HepG2 (cell line): Measurements from ENCODE around the gene NOPCHAP1. TPM values are rescaled to one million over a fixed set of nuclear protein-coding genes. Genes with fewer than 3 reads are reported as not detected.

Experiments used
- CBX2 ChIP-seq, 2 experiments: fragments of 200-600 bp in 1 of 2; sonication (generic); formaldehyde crosslinking in 1 of 2; IDR thresholded peaks; 2 replicates each; pipeline versions ENCODE4 v1.7.0 to v1.8.1; 2018 to 2022; ENCODE audit warnings: low read depth in 2 of 2, low read length in 1 of 2, mild to moderate bottlenecking in 1 of 2, missing genetic modification reagents in 1 of 2
- CC2D1A ChIP-seq: sonication (generic); formaldehyde crosslinking; IDR thresholded peaks from 2 replicates; pipeline ENCODE4 v1.8.1; 2023; ENCODE audit warnings: mild to moderate bottlenecking, missing genetic modification reagents
- HES4 ChIP-seq: sonication (generic); formaldehyde crosslinking; IDR thresholded peaks from 2 replicates; pipeline ENCODE4 v1.9.0; 2021; ENCODE audit warnings: mild to moderate bottlenecking, missing genetic modification reagents, borderline replicate concordance
- KMT2A ChIP-seq: sonication (generic); formaldehyde crosslinking; IDR thresholded peaks from 2 replicates; pipeline ENCODE4 v1.4.0; 2020; ENCODE audit warnings: missing genetic modification reagents
- MYC ChIP-seq: sonication (generic); formaldehyde crosslinking; IDR thresholded peaks from 2 replicates; pipeline ENCODE4 v1.9.0; 2021; ENCODE audit warnings: missing genetic modification reagents, borderline replicate concordance
- PCBP1 ChIP-seq: fragments of 200-400 bp; formaldehyde crosslinking; IDR thresholded peaks from 2 replicates; pipeline ENCODE4 v1.6.1; 2017; ENCODE audit warnings: mild to moderate bottlenecking, low read depth, low read length, borderline replicate concordance
- RARA ChIP-seq: IDR thresholded peaks from 2 replicates; pipeline ENCODE4 v1.6.1; 2016; ENCODE audit warnings: missing genetic modification reagents, missing compliant biosample characterization
- RBFOX2 ChIP-seq: fragments of 200-400 bp; formaldehyde crosslinking; IDR thresholded peaks from 2 replicates; pipeline ENCODE4 v1.6.1; 2017; ENCODE audit warnings: low read depth, mild to moderate bottlenecking, low read length
- REPIN1 ChIP-seq: sonication (generic); formaldehyde crosslinking; IDR thresholded peaks from 2 replicates; pipeline ENCODE4 v1.8.0; 2022; ENCODE audit warnings: missing genetic modification reagents, low read depth, mild to moderate bottlenecking, borderline replicate concordance
- SALL1 ChIP-seq: sonication (generic); formaldehyde crosslinking; IDR thresholded peaks from 2 replicates; pipeline ENCODE4 v1.8.0; 2022; ENCODE audit warnings: mild to moderate bottlenecking, missing genetic modification reagents
- SMYD3 ChIP-seq: sonication (generic); formaldehyde crosslinking; IDR thresholded peaks from 2 replicates; pipeline ENCODE4 v1.8.1; 2023; ENCODE audit warnings: mild to moderate bottlenecking, missing genetic modification reagents
- SNAI1 ChIP-seq: sonication (generic); formaldehyde crosslinking; IDR thresholded peaks from 2 replicates; pipeline ENCODE4 v1.5.0; 2020; ENCODE audit warnings: mild to moderate bottlenecking, missing genetic modification reagents, borderline replicate concordance
- ZBTB42 ChIP-seq: sonication (generic); formaldehyde crosslinking; IDR thresholded peaks from 2 replicates; pipeline ENCODE4 v1.5.0; 2020; ENCODE audit warnings: mild to moderate bottlenecking, missing genetic modification reagents
- ZNF180 ChIP-seq: sonication (generic); formaldehyde crosslinking; IDR thresholded peaks from 2 replicates; pipeline ENCODE4 v1.4.0; 2020; ENCODE audit warnings: low read depth, missing genetic modification reagents, borderline replicate concordance
- ZNF33A ChIP-seq: sonication (generic); formaldehyde crosslinking; IDR thresholded peaks from 2 replicates; pipeline ENCODE4 v1.5.1; 2020; ENCODE audit warnings: missing genetic modification reagents, mild to moderate bottlenecking, moderate library complexity, borderline replicate concordance
- ZNF451 ChIP-seq: sonication (generic); formaldehyde crosslinking; IDR thresholded peaks from 2 replicates; pipeline ENCODE4 v1.5.0; 2020; ENCODE audit warnings: mild to moderate bottlenecking, missing genetic modification reagents
- ZNF678 ChIP-seq: sonication (generic); formaldehyde crosslinking; IDR thresholded peaks from 2 replicates; pipeline ENCODE4 v1.4.0; 2020; ENCODE audit warnings: mild to moderate bottlenecking, missing genetic modification reagents
- ZNF788 ChIP-seq: sonication (generic); formaldehyde crosslinking; IDR thresholded peaks from 2 replicates; pipeline ENCODE4 v1.5.0; 2020; ENCODE audit warnings: mild to moderate bottlenecking, missing genetic modification reagents, borderline replicate concordance
- polyA plus RNA-seq, 8 experiments: library from polyadenylated mRNA; depleted of rRNA in 3 of 8; stranded (reverse) in 7 of 8; unstranded in 1 of 8; fragments of >200 nt; fragmentation: Illumina TruSeq in 4 of 8; extraction: Trizol in 4 of 8; gene quantifications; 2 replicates each; pipeline versions ENCODE4 v1.2.1 to v1.2.3, GENCODE V29; 2011 to 2016; ENCODE audit warnings: low read depth in 4 of 8, missing spikeins in 1 of 8, mixed read lengths in 1 of 8; ENCODE audit not compliant: insufficient read depth in 1 of 8
- total RNA-seq, 5 experiments: library from RNA; depleted of rRNA; stranded (reverse); fragments of >200 nt; fragmentation: Illumina TruSeq; extraction: Trizol; gene quantifications; 2 replicates each; pipeline ENCODE4 v1.2.3, GENCODE V29; 2016; ENCODE audit warnings: low read depth in 1 of 5
- TF ChIP-seq, protein P1 (sequence below): sonication (generic); formaldehyde crosslinking; IDR thresholded peaks from 2 replicates; pipeline ENCODE4 v1.5.0; 2020; ENCODE audit warnings: missing genetic modification reagents, mild to moderate bottlenecking, borderline replicate concordance
- TF ChIP-seq, protein P2 (sequence below): sonication (generic); formaldehyde crosslinking; IDR thresholded peaks from 2 replicates; pipeline ENCODE4 v1.5.1; 2020; ENCODE audit warnings: mild to moderate bottlenecking, moderate library complexity, missing genetic modification reagents
- TF ChIP-seq, protein P3 (sequence below): sonication (generic); formaldehyde crosslinking; IDR thresholded peaks from 2 replicates; pipeline ENCODE4 v1.4.0; 2020; ENCODE audit warnings: missing genetic modification reagents, borderline replicate concordance
- TF ChIP-seq, protein P4 (sequence below): sonication (generic); formaldehyde crosslinking; IDR thresholded peaks from 2 replicates; pipeline ENCODE4 v1.4.0; 2020; ENCODE audit warnings: missing genetic modification reagents

The NOPCHAP1 gene
- total and polyA plus RNA-seq, 2 of the 13 experiments (the other 11 are each of a cell fraction or from before 2014, with no cell fraction given) = 5.7 to 38.1 TPM

DNA sequence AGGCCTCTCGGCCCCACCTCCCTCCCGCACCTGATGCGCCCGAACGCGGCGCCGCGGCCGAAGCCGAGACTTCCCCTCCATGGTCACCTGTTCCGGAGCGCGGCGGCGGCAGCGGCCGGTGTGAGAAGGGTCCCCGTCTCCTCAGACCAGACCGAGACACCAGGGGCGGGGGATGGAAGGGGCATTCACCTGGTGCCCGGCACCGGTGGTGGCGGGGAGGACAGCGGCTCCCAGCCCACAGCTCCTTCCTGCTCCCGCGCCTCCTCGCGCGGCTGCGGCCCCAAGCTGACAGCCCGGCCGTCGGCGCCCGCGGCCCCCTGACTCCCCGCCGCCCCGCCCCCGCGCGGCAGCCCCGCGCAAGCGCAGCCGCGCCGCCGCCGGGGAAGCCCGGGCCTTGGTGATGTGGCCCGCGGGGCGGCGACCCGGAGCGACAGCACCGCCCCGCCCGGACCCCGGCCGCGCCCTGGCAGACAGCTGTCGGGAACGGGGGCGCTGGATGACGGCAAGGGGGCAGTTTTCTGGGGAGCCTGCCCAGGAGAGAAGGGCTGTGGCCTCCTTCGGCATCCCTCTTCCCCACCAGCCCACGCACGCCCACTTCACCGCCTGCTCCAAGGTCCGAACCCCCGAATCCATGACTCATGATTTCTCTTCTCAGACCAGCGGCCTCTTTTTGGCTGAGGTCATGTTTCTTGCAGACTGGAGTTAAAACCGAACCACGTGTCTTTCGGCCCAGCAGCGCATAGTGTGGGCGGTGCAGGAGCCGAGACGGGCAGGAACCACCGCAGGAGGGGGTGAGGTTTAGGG lies 27.9 kb upstream of the NOPCHAP1 start, which contains the start of gene SLC41A2 (continued):
- no peak for TF ChIP-seq ZNF678 (CRISPR knock-in tag)
- TF ChIP-seq KMT2A = 0 out of 2 replicates have a peak, but pooled peaks have one; percentile 69
- no peak for TF ChIP-seq ZNF33A (CRISPR knock-in tag)
- TF ChIP-seq CBX2 (IDR thresholded peaks at IDR 0.05; ENCODE audit: low read depth, low read length) = no peak
- no peak for TF ChIP-seq CBX2 (CRISPR knock-in tag; IDR thresholded peaks at IDR 0.05; ENCODE audit: low read depth)
- peak; percentile 21; the same call in 1 of the 2 replicates for TF ChIP-seq ZNF451
- 0 out of 2 replicates have a peak, but pooled peaks have one; percentile 18 for TF ChIP-seq REPIN1 (CRISPR knock-in tag)
- peak; percentile 80 for TF ChIP-seq MYC (CRISPR knock-in tag)
- TF ChIP-seq ZNF788 = peak; percentile 26; the same call in 1 of the 2 replicates
- TF ChIP-seq RBFOX2 = peak; percentile 57
- TF ChIP-seq, protein P1, sequence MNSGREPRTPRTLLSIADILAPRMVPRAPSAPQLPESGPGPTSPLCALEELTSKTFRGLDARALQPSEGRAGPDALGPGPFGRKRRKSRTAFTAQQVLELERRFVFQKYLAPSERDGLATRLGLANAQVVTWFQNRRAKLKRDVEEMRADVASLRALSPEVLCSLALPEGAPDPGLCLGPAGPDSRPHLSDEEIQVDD (CRISPR knock-in tag) = peak; percentile 84; the same call in 1 of the 2 replicates
- TF ChIP-seq SALL1 (CRISPR knock-in tag) = peak; percentile 45
- TF ChIP-seq, protein P2, sequence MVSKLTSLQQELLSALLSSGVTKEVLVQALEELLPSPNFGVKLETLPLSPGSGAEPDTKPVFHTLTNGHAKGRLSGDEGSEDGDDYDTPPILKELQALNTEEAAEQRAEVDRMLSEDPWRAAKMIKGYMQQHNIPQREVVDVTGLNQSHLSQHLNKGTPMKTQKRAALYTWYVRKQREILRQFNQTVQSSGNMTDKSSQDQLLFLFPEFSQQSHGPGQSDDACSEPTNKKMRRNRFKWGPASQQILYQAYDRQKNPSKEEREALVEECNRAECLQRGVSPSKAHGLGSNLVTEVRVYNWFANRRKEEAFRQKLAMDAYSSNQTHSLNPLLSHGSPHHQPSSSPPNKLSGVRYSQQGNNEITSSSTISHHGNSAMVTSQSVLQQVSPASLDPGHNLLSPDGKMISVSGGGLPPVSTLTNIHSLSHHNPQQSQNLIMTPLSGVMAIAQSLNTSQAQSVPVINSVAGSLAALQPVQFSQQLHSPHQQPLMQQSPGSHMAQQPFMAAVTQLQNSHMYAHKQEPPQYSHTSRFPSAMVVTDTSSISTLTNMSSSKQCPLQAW (CRISPR knock-in tag) = peak; percentile 40; the same call in 1 of the 2 replicates
- TF ChIP-seq, protein P3, sequence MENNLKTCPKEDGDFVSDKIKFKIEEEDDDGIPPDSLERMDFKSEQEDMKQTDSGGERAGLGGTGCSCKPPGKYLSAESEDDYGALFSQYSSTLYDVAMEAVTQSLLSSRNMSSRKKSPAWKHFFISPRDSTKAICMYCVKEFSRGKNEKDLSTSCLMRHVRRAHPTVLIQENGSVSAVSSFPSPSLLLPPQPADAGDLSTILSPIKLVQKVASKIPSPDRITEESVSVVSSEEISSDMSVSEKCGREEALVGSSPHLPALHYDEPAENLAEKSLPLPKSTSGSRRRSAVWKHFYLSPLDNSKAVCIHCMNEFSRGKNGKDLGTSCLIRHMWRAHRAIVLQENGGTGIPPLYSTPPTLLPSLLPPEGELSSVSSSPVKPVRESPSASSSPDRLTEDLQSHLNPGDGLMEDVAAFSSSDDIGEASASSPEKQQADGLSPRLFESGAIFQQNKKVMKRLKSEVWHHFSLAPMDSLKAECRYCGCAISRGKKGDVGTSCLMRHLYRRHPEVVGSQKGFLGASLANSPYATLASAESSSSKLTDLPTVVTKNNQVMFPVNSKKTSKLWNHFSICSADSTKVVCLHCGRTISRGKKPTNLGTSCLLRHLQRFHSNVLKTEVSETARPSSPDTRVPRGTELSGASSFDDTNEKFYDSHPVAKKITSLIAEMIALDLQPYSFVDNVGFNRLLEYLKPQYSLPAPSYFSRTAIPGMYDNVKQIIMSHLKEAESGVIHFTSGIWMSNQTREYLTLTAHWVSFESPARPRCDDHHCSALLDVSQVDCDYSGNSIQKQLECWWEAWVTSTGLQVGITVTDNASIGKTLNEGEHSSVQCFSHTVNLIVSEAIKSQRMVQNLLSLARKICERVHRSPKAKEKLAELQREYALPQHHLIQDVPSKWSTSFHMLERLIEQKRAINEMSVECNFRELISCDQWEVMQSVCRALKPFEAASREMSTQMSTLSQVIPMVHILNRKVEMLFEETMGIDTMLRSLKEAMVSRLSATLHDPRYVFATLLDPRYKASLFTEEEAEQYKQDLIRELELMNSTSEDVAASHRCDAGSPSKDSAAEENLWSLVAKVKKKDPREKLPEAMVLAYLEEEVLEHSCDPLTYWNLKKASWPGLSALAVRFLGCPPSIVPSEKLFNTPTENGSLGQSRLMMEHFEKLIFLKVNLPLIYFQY (CRISPR knock-in tag) = no peak; the same call in 1 of the 2 replicates
- TF ChIP-seq HES4 (CRISPR knock-in tag) = peak; percentile 37; the same call in 1 of the 2 replicates
- 0 out of 2 replicates have a peak, but pooled peaks have one; percentile 26 for TF ChIP-seq SNAI1 (CRISPR knock-in tag)
- TF ChIP-seq CC2D1A = no peak
- 0 out of 2 replicates have a peak, but pooled peaks have one; percentile 42 for TF ChIP-seq SMYD3
- TF ChIP-seq ZNF180 (CRISPR knock-in tag) = no peak
- TF ChIP-seq RARA (CRISPR knock-in tag) = no peak
- TF ChIP-seq PCBP1 = no peak
- no peak for TF ChIP-seq ZBTB42 (CRISPR knock-in tag)
- TF ChIP-seq, protein P4, sequence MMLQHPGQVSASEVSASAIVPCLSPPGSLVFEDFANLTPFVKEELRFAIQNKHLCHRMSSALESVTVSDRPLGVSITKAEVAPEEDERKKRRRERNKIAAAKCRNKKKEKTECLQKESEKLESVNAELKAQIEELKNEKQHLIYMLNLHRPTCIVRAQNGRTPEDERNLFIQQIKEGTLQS (CRISPR knock-in tag) = peak; percentile 45; the same call in 1 of the 2 replicates
